K562 (cell line): ENCODE results near the gene SPTBN5.

Experiments
- ARHGAP35 ChIP-seq: fragments of 450-650 bp; IDR thresholded peaks from 2 replicates; pipeline ENCODE4 v1.6.1; 2018; ENCODE audit not compliant: partially characterized antibody
- CREB5 ChIP-seq: fragments of 250-450 bp; sonication (Bioruptor Pico); IDR thresholded peaks from 2 replicates; pipeline ENCODE4 v1.5.0; 2020; ENCODE audit warnings: mild to moderate bottlenecking
- FOXJ3 ChIP-seq: sonication (generic); formaldehyde crosslinking; IDR thresholded peaks from 2 replicates; pipeline ENCODE4 v1.4.0; 2020; ENCODE audit warnings: mild to moderate bottlenecking, missing genetic modification reagents
- GATA2 ChIP-seq: sonication (generic); formaldehyde crosslinking; IDR thresholded peaks from 2 replicates; pipeline ENCODE4 v1.4.0; 2020; ENCODE audit warnings: mild to moderate bottlenecking, missing genetic modification reagents
- KDM1A ChIP-seq, 2 experiments: fragments of 450-650 bp; IDR thresholded peaks; 2 replicates each; pipeline ENCODE4 v1.6.1; 2016; ENCODE audit warnings: mild to moderate bottlenecking in 2 of 2
- REST ChIP-seq, 2 experiments: fragments of 450-650 bp; formaldehyde crosslinking in 1 of 2; IDR thresholded peaks; 2 replicates each; pipeline versions ENCODE4 v1.4.0 to v1.6.1; 2014 to 2020; ENCODE audit warnings: mild to moderate bottlenecking in 2 of 2, borderline replicate concordance in 1 of 2, low read depth in 1 of 2
- ZNF12 ChIP-seq: sonication (generic); formaldehyde crosslinking; IDR thresholded peaks from 2 replicates; pipeline ENCODE4 v1.4.0; 2020; ENCODE audit warnings: mild to moderate bottlenecking, missing genetic modification reagents

GRCh38 chr15:41865490-41866055 is 28.3 kb downstream of the SPTBN5 start:
- TF ChIP-seq KDM1A (IDR thresholded peaks at IDR 0.05): no peak
- no peak for TF ChIP-seq GATA2 (CRISPR knock-in tag)
- no peak for TF ChIP-seq FOXJ3
- no peak for TF ChIP-seq REST (IDR thresholded peaks at IDR 0.05; ENCODE audit: borderline replicate concordance)
- no peak for TF ChIP-seq REST (CRISPR knock-in tag; IDR thresholded peaks at IDR 0.05; ENCODE audit: low read depth)
- TF ChIP-seq ARHGAP35: no peak
- TF ChIP-seq CREB5 (CRISPR knock-in tag): no peak
- TF ChIP-seq ZNF12: no peak
